22Rv1 (cell line): ENCODE data around the gene MX1.

Experiments used
- CTCF ChIP-seq: fragments of 450-650 bp; IDR thresholded peaks from 2 replicates; pipeline ENCODE4 v1.5.1; 2017; ENCODE audit warnings: mild to moderate bottlenecking
- ZFX ChIP-seq: fragments of 450-650 bp; IDR thresholded peaks from 2 replicates; pipeline ENCODE4 v1.6.1; 2017; ENCODE audit warnings: antibody characterized with exemption, borderline replicate concordance

DNA sequence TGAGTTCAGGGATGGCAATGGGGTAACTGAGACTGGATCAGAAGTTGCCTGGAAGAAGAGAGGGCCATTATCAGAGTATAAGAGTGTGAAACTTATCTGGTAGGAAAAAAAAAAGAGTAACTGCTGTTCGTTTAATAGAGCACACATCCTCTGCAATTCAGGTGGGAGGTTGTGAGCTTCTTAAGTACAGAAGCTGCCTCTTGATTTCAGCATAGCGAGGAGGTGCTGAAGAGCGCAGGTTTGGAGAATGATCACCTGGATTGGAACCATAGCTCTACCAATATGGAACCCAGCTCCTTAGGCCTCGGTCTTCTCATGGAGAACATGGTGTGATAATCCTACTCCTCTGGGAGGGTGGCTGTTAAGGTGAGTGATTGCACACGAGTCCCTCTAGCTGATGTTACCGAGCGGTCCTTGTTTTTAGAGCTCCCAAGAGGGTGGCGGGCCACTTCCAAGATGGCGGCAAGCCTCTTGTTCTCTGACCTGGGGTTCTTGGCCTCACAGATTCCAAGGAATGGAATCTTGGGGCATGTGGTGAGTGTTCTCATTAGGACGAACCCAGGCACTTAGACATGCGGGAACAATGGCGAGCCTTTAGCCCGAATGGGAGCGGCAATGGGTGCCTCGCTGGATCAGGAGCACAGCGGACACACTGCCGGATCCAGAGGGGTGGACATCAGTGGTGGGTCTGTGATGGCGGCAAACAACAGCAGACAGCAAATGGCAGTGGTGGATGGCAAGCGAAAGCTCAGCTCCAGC is 3.3 kb upstream of the MX1 start:
- no peak for TF ChIP-seq CTCF
- TF ChIP-seq ZFX: no peak
